Measurements from ENCODE around the gene ARFGEF2.

DNA sequence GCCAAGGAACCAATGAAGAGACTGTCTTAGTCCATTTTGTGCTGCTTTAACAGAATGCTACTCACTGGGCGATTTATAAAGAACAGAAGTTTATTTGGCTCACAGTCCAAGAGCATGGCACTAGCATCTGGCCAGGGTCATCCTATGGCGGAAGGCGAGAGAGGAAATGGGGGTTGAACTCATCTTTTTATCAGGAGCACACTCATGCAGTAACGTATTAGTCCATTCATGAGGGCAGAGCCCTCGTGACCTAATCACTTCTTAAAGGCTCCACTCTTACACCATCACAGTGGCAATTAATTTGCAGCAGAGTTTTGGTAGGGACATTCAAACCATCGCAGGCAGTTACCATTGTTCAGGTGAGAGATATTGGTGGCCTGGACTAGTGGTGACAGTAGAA, 8.5 kb downstream of the ARFGEF2 start:
- no peak for TF ChIP-seq POLR2A (IDR thresholded peaks at IDR 0.05)
- TF ChIP-seq, protein P1, sequence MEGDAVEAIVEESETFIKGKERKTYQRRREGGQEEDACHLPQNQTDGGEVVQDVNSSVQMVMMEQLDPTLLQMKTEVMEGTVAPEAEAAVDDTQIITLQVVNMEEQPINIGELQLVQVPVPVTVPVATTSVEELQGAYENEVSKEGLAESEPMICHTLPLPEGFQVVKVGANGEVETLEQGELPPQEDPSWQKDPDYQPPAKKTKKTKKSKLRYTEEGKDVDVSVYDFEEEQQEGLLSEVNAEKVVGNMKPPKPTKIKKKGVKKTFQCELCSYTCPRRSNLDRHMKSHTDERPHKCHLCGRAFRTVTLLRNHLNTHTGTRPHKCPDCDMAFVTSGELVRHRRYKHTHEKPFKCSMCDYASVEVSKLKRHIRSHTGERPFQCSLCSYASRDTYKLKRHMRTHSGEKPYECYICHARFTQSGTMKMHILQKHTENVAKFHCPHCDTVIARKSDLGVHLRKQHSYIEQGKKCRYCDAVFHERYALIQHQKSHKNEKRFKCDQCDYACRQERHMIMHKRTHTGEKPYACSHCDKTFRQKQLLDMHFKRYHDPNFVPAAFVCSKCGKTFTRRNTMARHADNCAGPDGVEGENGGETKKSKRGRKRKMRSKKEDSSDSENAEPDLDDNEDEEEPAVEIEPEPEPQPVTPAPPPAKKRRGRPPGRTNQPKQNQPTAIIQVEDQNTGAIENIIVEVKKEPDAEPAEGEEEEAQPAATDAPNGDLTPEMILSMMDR (IDR thresholded peaks at IDR 0.05), result no peak
